ENCODE results near the gene WIPF1. TPM values are rescaled to one million over a fixed set of nuclear protein-coding genes. Genes with fewer than 3 reads are reported as not detected.

The WIPF1 gene
- total RNA-seq, 1 experiment from 2014 or later: 0.59 TPM

DNA sequence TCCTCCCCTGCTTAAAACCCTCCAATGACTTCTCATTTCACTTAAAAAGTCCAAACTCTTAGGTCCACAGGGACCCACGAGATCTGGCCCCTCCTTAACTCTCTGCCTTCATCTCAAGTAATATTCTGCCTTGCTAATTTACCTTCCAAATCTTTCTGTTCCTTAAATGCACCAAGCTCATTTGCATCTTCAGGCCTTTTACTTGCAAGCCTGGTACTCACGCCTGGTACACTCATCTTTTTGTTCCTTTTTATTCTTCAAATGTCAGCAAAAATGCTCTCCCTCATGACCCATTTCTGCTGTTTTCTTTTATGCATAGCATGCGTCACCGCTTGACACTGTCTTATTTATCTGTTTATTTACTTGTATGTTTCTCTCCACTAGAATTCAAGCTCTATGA is 2.7 kb upstream of the WIPF1 start:
- no TSS peak for BruUV-seq (replicated peaks)
- H3K27me3 ChIP-seq (ENCODE audit: insufficient read depth, low read length): no peaks in the 10 kb centered on the region
- ChIA-PET RAD21 (ENCODE audit: low non-redundant PET in 1 of 2, low total read pairs in 2 of 2, uncharacterized antibody in 2 of 2, unreplicated experiment in 2 of 2) (interaction anchor here in 1 of 2 experiments (0.7 kb wide), 1 partner anchor 1272 kb away, joined by 4 read pairs; no protein-coding TSS in a partner anchor), CTCF (no interaction called here), POLR2A (no interaction called here)
- H3K9me3 ChIP-seq (ENCODE audit: control insufficient read depth in 1 of 2, insufficient read depth in 1 of 2, low read depth in 1 of 2, low read length in 2 of 2): no peaks in the 10 kb centered on the region
- H3K36me3 ChIP-seq (ENCODE audit: control insufficient read depth in 1 of 2, insufficient read depth in 2 of 2, low read length in 2 of 2): no peaks in the 10 kb centered on the region
- TF ChIP-seq JUND (IDR thresholded peaks at IDR 0.05) (no peak), ZNF274 (IDR thresholded peaks at IDR 0.05; ENCODE audit: low read depth, low read length) (no peak)
- no peak for ATAC-seq
- no peak overlapping the region for H3K4me3 ChIP-seq (replicated peaks in 1 of 2; ENCODE audit: low read depth in 1 of 2, low read length in 2 of 2)
- intact Hi-C loops (cut with micrococcal nuclease): no loop called here
- no peak overlapping the region for H3K27ac ChIP-seq (ENCODE audit: low read depth, low read length)
- H3K79me2 ChIP-seq (ENCODE audit: insufficient read depth, low read length): no peaks in the 10 kb centered on the region
- no peaks in the 10 kb centered on the region for H4K20me1 ChIP-seq (ENCODE audit: insufficient read depth)
- H2AFZ ChIP-seq (ENCODE audit: low read depth, low read length, poor library complexity, severe bottlenecking): no peak overlapping the region
- no peak overlapping the region for H3K9ac ChIP-seq (ENCODE audit: low read length)
- H3K4me1 ChIP-seq (ENCODE audit: control insufficient read depth in 1 of 2, insufficient read depth in 2 of 2, low read length in 2 of 2): no peaks in the 10 kb centered on the region
- DNase-seq (ENCODE audit: low read depth, low spot score): no peak
- no peak overlapping the region for H3K4me2 ChIP-seq (ENCODE audit: low read length)
- H3K9me2 ChIP-seq (ENCODE audit: insufficient read depth): no peaks in the 10 kb centered on the region

DNA sequence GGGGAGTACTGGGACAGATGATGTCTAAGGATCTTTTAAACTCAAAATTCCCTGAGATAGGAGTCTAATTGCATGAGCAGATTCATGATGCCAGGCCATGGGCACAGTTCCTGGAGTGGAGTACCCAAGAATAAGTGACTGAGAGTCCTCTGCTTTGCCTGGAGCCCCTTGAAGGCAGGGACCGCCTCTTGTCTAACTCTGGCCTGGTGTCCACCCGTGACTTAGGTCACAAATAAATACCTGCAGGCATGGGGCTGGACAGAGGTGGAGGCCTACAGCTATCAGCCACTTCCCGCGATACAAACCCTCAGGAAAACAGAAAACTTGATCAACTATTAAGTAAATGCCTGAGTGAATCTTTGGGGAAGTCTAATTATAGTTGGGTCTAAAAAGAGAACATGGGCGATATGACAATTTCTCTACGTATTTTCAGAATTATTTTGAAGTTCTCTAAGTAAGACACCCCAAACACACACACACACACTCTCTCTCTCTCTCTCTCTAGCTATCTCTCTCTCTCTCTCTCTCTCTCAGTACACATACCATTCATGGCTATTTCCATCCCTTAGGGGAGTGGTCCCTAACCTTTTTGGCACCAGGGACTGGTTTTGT is 1.8 kb upstream of the WIPF1 start:
- Histone ChIP-seq H3K79me2 (ENCODE audit: insufficient read depth, low read length) (no peaks in the 10 kb centered on the region), H3K4me3 (replicated peaks in 1 of 2; ENCODE audit: low read depth in 1 of 2, low read length in 2 of 2) (no peak overlapping the region), H3K27ac (ENCODE audit: low read depth, low read length) (no peak overlapping the region), H3K36me3 (ENCODE audit: control insufficient read depth in 1 of 2, insufficient read depth in 2 of 2, low read length in 2 of 2) (no peaks in the 10 kb centered on the region), H3K9ac (ENCODE audit: low read length) (no peak overlapping the region), H2AFZ (ENCODE audit: low read depth, low read length, poor library complexity, severe bottlenecking) (no peak overlapping the region), H3K4me1 (ENCODE audit: control insufficient read depth in 1 of 2, insufficient read depth in 2 of 2, low read length in 2 of 2) (no peaks in the 10 kb centered on the region), H4K20me1 (ENCODE audit: insufficient read depth) (no peaks in the 10 kb centered on the region), H3K4me2 (ENCODE audit: low read length) (no peak overlapping the region), H3K9me3 (ENCODE audit: control insufficient read depth in 1 of 2, insufficient read depth in 1 of 2, low read depth in 1 of 2, low read length in 2 of 2) (no peaks in the 10 kb centered on the region), H3K27me3 (ENCODE audit: insufficient read depth, low read length) (no peaks in the 10 kb centered on the region), H3K9me2 (ENCODE audit: insufficient read depth) (no peaks in the 10 kb centered on the region)
- TF ChIP-seq, protein P1, sequence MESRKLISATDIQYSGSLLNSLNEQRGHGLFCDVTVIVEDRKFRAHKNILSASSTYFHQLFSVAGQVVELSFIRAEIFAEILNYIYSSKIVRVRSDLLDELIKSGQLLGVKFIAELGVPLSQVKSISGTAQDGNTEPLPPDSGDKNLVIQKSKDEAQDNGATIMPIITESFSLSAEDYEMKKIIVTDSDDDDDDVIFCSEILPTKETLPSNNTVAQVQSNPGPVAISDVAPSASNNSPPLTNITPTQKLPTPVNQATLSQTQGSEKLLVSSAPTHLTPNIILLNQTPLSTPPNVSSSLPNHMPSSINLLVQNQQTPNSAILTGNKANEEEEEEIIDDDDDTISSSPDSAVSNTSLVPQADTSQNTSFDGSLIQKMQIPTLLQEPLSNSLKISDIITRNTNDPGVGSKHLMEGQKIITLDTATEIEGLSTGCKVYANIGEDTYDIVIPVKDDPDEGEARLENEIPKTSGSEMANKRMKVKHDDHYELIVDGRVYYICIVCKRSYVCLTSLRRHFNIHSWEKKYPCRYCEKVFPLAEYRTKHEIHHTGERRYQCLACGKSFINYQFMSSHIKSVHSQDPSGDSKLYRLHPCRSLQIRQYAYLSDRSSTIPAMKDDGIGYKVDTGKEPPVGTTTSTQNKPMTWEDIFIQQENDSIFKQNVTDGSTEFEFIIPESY (IDR thresholded peaks at IDR 0.05; ENCODE audit: extremely low read depth, insufficient replicate concordance, low read length): no peak
- no peak for TF ChIP-seq EGR1 (IDR thresholded peaks at IDR 0.05; ENCODE audit: low read depth)
- ChIA-PET RAD21 (ENCODE audit: low non-redundant PET in 1 of 2, low total read pairs in 2 of 2, uncharacterized antibody in 2 of 2, unreplicated experiment in 2 of 2) (interaction anchor here in 1 of 2 experiments (0.7 kb wide), 1 partner anchor 1271 kb away, joined by 4 read pairs; no protein-coding TSS in a partner anchor), CTCF (no interaction called here), POLR2A (interaction anchor here (0.6 kb wide), 1 partner anchor 1795 kb away, joined by 3 read pairs; no protein-coding TSS in a partner anchor)
- ATAC-seq (no peak), DNase-seq (ENCODE audit: low read depth, low spot score) (no peak)
- no TSS peak for BruUV-seq (replicated peaks)
- intact Hi-C loops (cut with micrococcal nuclease): no loop called here

Data from HCT116 (cell line).